Keratinocyte (primary cell): ENCODE data around the gene NKX2-2. TPM values are rescaled to one million over a fixed set of nuclear protein-coding genes. Genes with fewer than 3 reads are reported as not detected.

Experiments
- DNase-seq: peaks from one replicate; pipeline ENCODE4 v3.0.0-alpha.2; 2011; ENCODE audit warnings: low read depth, missing footprints, low spot score
- FAIRE-seq: peaks from 2 replicates; lab custom pipeline; 2011; peaks lifted over from hg19 to GRCh38; lab: Jason Lieb, UNC
- H2AFZ ChIP-seq: 2 replicates; pipeline ENCODE4 v1.6.0; 2012; ENCODE audit warnings: low read length, control low read depth, inconsistent platforms; ENCODE audit not compliant: control insufficient read depth
- H3K27ac ChIP-seq: 2 replicates; pipeline ENCODE4 v1.5.1; 2011; ENCODE audit warnings: low read length; ENCODE audit not compliant: control insufficient read depth, insufficient read depth
- H3K27me3 ChIP-seq: 3 replicates; pipeline ENCODE4 v1.6.0; 2011; ENCODE audit warnings: low read length; ENCODE audit not compliant: control insufficient read depth, insufficient read depth; ENCODE audit errors: extremely low read depth
- H3K36me3 ChIP-seq, 2 experiments: 2 replicates in 1 of 2; 3 replicates in 1 of 2; pipeline ENCODE4 v1.5.1; 2011; ENCODE audit warnings: low read length in 2 of 2, mild to moderate bottlenecking in 1 of 2; ENCODE audit not compliant: control insufficient read depth in 2 of 2, insufficient read depth in 2 of 2; ENCODE audit errors: extremely low read depth in 1 of 2
- H3K4me1 ChIP-seq: 3 replicates; pipeline ENCODE4 v1.5.1; 2011; ENCODE audit warnings: low read length; ENCODE audit not compliant: control insufficient read depth, insufficient read depth; ENCODE audit errors: extremely low read depth
- H3K4me2 ChIP-seq: 3 replicates; pipeline ENCODE4 v1.6.0; 2011; ENCODE audit warnings: low read depth, low read length; ENCODE audit not compliant: control insufficient read depth, insufficient read depth; ENCODE audit errors: extremely low read depth
- H3K4me3 ChIP-seq, 3 experiments: fragments of 200-600 bp in 1 of 3; sonication (generic) in 1 of 3; 2 replicates in 2 of 3; 3 replicates in 1 of 3; pipeline ENCODE4 v1.5.1; 2011 to 2016; ENCODE audit warnings: low read length in 3 of 3, mild to moderate bottlenecking in 3 of 3, control low read depth in 2 of 3, inconsistent platforms in 1 of 3, low read depth in 1 of 3, mixed read lengths in 1 of 3, mixed run types in 1 of 3, moderate library complexity in 1 of 3; ENCODE audit not compliant: control insufficient read depth in 2 of 3, insufficient read depth in 2 of 3; ENCODE audit errors: extremely low read depth in 1 of 3
- H3K79me2 ChIP-seq: 2 replicates; pipeline ENCODE4 v1.6.0; 2012; ENCODE audit warnings: low read length; ENCODE audit not compliant: control insufficient read depth, insufficient read depth
- H3K9ac ChIP-seq: 3 replicates; pipeline ENCODE4 v1.6.0; 2011; ENCODE audit warnings: low read length; ENCODE audit not compliant: control insufficient read depth, insufficient read depth; ENCODE audit errors: extremely low read depth
- H3K9me1 ChIP-seq: 3 replicates; pipeline ENCODE4 v1.6.0; 2011; ENCODE audit warnings: low read length; ENCODE audit not compliant: control insufficient read depth, insufficient read depth; ENCODE audit errors: extremely low read depth
- H3K9me3 ChIP-seq: 2 replicates; pipeline ENCODE4 v1.5.1; 2012; ENCODE audit warnings: low read depth, low read length; ENCODE audit not compliant: control insufficient read depth
- H4K20me1 ChIP-seq: 3 replicates; pipeline ENCODE4 v1.6.0; 2011; ENCODE audit warnings: low read length; ENCODE audit not compliant: control insufficient read depth, insufficient read depth; ENCODE audit errors: extremely low read depth
- EZH2 ChIP-seq: IDR thresholded peaks from one replicate; pipeline ENCODE4 v1.6.1; 2012; ENCODE audit warnings: inconsistent platforms, mild to moderate bottlenecking, low read length, moderate library complexity
- dilution Hi-C: fragments of 300-500 bp; cut with MboI; formaldehyde crosslinking; loops from one replicate; pipeline ENCODE4 v1.7.0; 2020; ENCODE audit warnings: low sequenced_read_pairs; ENCODE audit not compliant: extremely low pct_ligation_motif_present
- polyA plus RNA-seq, 5 experiments: library from polyadenylated mRNA; depleted of rRNA in 3 of 5; stranded (reverse) in 3 of 5; stranded (forward) in 1 of 5; unstranded in 1 of 5; fragments of >200 nt; gene quantifications; 1 replicate in 1 of 5; 2 replicates in 3 of 5; 3 replicates in 1 of 5; pipeline versions ENCODE4 v1.2.1 to v1.2.3, GENCODE V29; 2011 to 2012; ENCODE audit warnings: missing spikeins in 2 of 5, low read depth in 1 of 5, low replicate concordance in 1 of 5
- TF ChIP-seq, protein P1 (sequence below), 3 experiments: IDR thresholded peaks in 1 of 3; conservative IDR thresholded peaks in 1 of 3; optimal IDR thresholded peaks in 1 of 3; 2 replicates in 2 of 3; 3 replicates in 1 of 3; pipeline versions ENCODE3 to v1.5.1; 2011; ENCODE audit warnings: low read length in 3 of 3, mild to moderate bottlenecking in 3 of 3, moderate library complexity in 2 of 3, control low read depth in 1 of 3, inconsistent platforms in 1 of 3; ENCODE audit not compliant: insufficient read depth in 2 of 3; ENCODE audit errors: extremely low read depth in 1 of 3

The NKX2-2 gene
- polyA plus RNA-seq, 1 donor (not counting 4 experiments of a cell fraction or from before 2014, with no cell fraction given), result not detected

DNA sequence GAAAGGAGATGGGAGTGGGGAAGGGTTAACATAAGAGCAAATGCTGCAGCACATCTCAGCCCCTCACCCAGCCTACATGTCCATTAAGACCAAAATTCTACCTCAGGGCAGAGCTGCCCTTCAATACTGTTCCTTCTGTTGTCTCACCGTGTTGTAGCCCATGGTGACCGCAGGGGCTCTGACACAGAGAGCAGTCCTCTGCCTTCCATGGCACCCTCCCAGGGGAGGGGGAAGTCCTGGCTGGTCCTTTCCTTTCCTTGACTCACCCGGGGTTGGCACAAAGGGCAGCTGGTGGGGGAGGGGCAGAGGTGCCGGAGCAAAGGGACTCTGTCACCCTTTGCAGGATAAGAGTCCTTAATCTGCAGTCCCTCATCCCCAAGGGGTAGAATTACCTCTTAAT is 15.2 kb downstream of the NKX2-2 start:
- no peak for DNase-seq
- Histone ChIP-seq H3K9me3 (no peaks in the 10 kb centered on the region), H4K20me1 (no peaks in the 10 kb centered on the region), H3K4me3 (no peak overlapping the region), H3K4me2 (no peak overlapping the region), H3K9me1 (no peaks in the 10 kb centered on the region), H3K79me2 (no peaks in the 10 kb centered on the region), H3K9ac (no peak overlapping the region), H3K27ac (no peak overlapping the region), H3K4me1 (peaks cover 3% of the 10 kb centered on the region), H2AFZ (no peak overlapping the region), H3K36me3 (no peaks in the 10 kb centered on the region), H3K27me3 (no peaks in the 10 kb centered on the region)
- TF ChIP-seq, protein P1, sequence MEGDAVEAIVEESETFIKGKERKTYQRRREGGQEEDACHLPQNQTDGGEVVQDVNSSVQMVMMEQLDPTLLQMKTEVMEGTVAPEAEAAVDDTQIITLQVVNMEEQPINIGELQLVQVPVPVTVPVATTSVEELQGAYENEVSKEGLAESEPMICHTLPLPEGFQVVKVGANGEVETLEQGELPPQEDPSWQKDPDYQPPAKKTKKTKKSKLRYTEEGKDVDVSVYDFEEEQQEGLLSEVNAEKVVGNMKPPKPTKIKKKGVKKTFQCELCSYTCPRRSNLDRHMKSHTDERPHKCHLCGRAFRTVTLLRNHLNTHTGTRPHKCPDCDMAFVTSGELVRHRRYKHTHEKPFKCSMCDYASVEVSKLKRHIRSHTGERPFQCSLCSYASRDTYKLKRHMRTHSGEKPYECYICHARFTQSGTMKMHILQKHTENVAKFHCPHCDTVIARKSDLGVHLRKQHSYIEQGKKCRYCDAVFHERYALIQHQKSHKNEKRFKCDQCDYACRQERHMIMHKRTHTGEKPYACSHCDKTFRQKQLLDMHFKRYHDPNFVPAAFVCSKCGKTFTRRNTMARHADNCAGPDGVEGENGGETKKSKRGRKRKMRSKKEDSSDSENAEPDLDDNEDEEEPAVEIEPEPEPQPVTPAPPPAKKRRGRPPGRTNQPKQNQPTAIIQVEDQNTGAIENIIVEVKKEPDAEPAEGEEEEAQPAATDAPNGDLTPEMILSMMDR (optimal IDR thresholded peaks at IDR 0.05 in 1 of 3, IDR thresholded peaks at IDR 0.05 in 1 of 3, conservative IDR thresholded peaks at IDR 0.05 in 1 of 3; ENCODE audit: extremely low read depth in 1 of 3, insufficient read depth in 2 of 3, low read length in 3 of 3), result no peak
- TF ChIP-seq EZH2, result no peak
- FAIRE-seq, result no peak
- dilution Hi-C loops, result no loop called here

DNA sequence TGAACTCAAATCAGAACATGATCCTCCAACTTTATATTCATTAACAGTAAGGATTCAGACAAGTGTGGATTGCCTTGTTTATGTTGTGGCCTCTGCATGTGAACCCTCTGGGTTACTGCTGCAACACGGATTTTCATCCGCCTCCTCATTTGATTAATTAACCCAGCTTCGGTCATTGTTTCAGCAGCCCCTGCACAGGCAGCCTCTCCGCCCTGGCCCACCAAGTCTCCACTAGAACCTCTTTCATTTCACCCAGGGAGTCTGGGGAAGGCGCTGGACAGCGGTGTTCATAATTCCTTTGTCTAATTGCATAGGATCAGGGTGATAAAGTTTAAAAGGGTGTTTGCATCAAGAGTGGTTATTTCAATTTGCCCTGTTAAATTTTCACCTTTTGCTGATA is 15.7 kb downstream of the NKX2-2 start:
- Histone ChIP-seq H4K20me1 (no peaks in the 10 kb centered on the region), H3K4me3 (no peak overlapping the region), H3K9me3 (no peaks in the 10 kb centered on the region), H3K4me1 (peaks cover 3% of the 10 kb centered on the region), H3K27ac (no peak overlapping the region), H3K9ac (no peak overlapping the region), H3K9me1 (no peaks in the 10 kb centered on the region), H3K36me3 (no peaks in the 10 kb centered on the region), H3K79me2 (no peaks in the 10 kb centered on the region), H3K27me3 (no peaks in the 10 kb centered on the region), H3K4me2 (no peak overlapping the region), H2AFZ (no peak overlapping the region)
- DNase-seq (no peak), FAIRE-seq (no peak)
- no peak for TF ChIP-seq EZH2
- TF ChIP-seq, protein P1 (optimal IDR thresholded peaks at IDR 0.05 in 1 of 3, IDR thresholded peaks at IDR 0.05 in 1 of 3, conservative IDR thresholded peaks at IDR 0.05 in 1 of 3; ENCODE audit: extremely low read depth in 1 of 3, insufficient read depth in 2 of 3, low read length in 3 of 3), result no peak
- dilution Hi-C loops, result no loop called here
